HEK293 (cell line): ENCODE measurements around the gene MAML3.

Source experiments
- KLF1 ChIP-seq: fragments of 450-650 bp; formaldehyde crosslinking; IDR thresholded peaks from 2 replicates; pipeline ENCODE4 v1.5.1; 2016; ENCODE audit warnings: missing biosample characterization, missing genetic modification characterization
- ZBTB8A ChIP-seq: fragments of 450-650 bp; formaldehyde crosslinking; IDR thresholded peaks from 2 replicates; pipeline ENCODE4 v1.5.1; 2016; ENCODE audit warnings: missing biosample characterization, missing genetic modification characterization
- ZNF157 ChIP-seq: fragments of 450-650 bp; formaldehyde crosslinking; IDR thresholded peaks from 2 replicates; pipeline ENCODE4 v1.5.1; 2016; ENCODE audit warnings: missing biosample characterization, missing genetic modification characterization
- ZNF239 ChIP-seq: fragments of 450-650 bp; formaldehyde crosslinking; IDR thresholded peaks from 2 replicates; pipeline ENCODE4 v1.5.1; 2016; ENCODE audit warnings: missing biosample characterization, missing genetic modification characterization
- ZNF274 ChIP-seq, 2 experiments: fragments of 200-500 bp in 1 of 2; fragments of 450-650 bp in 1 of 2; sonication (Bioruptor generic) in 1 of 2; formaldehyde crosslinking in 1 of 2; IDR thresholded peaks; 2 replicates each; pipeline versions ENCODE4 v1.5.1 to v1.6.1; 2014 to 2016; ENCODE audit warnings: borderline replicate concordance in 1 of 2, inconsistent platforms in 1 of 2, low read length in 1 of 2, missing biosample characterization in 1 of 2, missing genetic modification characterization in 1 of 2
- ZNF37A ChIP-seq: fragments of 450-650 bp; IDR thresholded peaks from 2 replicates; pipeline ENCODE4 v1.5.1; 2018; ENCODE audit warnings: missing biosample characterization, missing genetic modification characterization
- ZNF624 ChIP-seq: fragments of 450-650 bp; formaldehyde crosslinking; IDR thresholded peaks from 2 replicates; pipeline ENCODE4 v1.5.1; 2017; ENCODE audit warnings: missing biosample characterization, missing genetic modification characterization
- ZNF704 ChIP-seq: fragments of 450-650 bp; formaldehyde crosslinking; IDR thresholded peaks from 2 replicates; pipeline ENCODE4 v1.5.1; 2016; ENCODE audit warnings: missing biosample characterization, missing genetic modification characterization
- ZNF747 ChIP-seq: fragments of 450-650 bp; formaldehyde crosslinking; IDR thresholded peaks from 2 replicates; pipeline ENCODE4 v1.5.1; 2016; ENCODE audit warnings: missing biosample characterization, missing genetic modification characterization
- TF ChIP-seq, protein P1 (sequence below): fragments of 450-650 bp; formaldehyde crosslinking; IDR thresholded peaks from 2 replicates; pipeline ENCODE4 v1.5.1; 2016; ENCODE audit warnings: missing biosample characterization, missing genetic modification characterization
- TF ChIP-seq, protein P2 (sequence below): fragments of 450-650 bp; formaldehyde crosslinking; IDR thresholded peaks from 2 replicates; pipeline ENCODE4 v1.5.1; 2016; ENCODE audit warnings: missing biosample characterization, missing genetic modification characterization

DNA sequence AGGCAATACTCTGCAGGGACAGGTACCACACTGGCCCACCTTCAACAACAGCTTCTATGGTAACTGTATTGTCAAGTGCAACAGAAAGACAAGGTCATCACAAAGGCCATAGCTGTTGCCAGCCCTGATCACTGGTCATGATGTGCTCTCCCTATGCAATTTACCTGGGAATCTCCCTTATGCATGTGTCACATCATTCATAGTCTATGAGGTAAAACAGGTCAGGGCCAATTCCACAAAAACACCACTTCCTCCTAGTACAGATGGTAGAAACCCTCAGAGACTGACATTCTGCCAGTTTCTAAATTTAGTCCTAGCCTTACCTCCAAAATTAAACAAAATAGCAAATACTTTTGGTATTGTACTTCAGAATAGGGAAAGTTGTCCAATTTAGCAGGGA is 355.5 kb downstream of the MAML3 start:
- TF ChIP-seq KLF1 (tag by site-specific recombination) (no peak), ZNF624 (tag by site-specific recombination) (no peak), ZNF157 (tag by site-specific recombination) (no peak), ZNF37A (no peak), ZNF704 (tag by site-specific recombination) (no peak), ZNF747 (no peak), ZNF239 (tag by site-specific recombination) (no peak), ZBTB8A (tag by site-specific recombination) (no peak), ZNF274 (IDR thresholded peaks at IDR 0.05; ENCODE audit: low read length) (no peak), ZNF274 (tag by site-specific recombination; IDR thresholded peaks at IDR 0.05; ENCODE audit: borderline replicate concordance) (no peak)
- TF ChIP-seq, protein P1, sequence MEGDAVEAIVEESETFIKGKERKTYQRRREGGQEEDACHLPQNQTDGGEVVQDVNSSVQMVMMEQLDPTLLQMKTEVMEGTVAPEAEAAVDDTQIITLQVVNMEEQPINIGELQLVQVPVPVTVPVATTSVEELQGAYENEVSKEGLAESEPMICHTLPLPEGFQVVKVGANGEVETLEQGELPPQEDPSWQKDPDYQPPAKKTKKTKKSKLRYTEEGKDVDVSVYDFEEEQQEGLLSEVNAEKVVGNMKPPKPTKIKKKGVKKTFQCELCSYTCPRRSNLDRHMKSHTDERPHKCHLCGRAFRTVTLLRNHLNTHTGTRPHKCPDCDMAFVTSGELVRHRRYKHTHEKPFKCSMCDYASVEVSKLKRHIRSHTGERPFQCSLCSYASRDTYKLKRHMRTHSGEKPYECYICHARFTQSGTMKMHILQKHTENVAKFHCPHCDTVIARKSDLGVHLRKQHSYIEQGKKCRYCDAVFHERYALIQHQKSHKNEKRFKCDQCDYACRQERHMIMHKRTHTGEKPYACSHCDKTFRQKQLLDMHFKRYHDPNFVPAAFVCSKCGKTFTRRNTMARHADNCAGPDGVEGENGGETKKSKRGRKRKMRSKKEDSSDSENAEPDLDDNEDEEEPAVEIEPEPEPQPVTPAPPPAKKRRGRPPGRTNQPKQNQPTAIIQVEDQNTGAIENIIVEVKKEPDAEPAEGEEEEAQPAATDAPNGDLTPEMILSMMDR (tag by site-specific recombination) = no peak
- TF ChIP-seq, protein P2, sequence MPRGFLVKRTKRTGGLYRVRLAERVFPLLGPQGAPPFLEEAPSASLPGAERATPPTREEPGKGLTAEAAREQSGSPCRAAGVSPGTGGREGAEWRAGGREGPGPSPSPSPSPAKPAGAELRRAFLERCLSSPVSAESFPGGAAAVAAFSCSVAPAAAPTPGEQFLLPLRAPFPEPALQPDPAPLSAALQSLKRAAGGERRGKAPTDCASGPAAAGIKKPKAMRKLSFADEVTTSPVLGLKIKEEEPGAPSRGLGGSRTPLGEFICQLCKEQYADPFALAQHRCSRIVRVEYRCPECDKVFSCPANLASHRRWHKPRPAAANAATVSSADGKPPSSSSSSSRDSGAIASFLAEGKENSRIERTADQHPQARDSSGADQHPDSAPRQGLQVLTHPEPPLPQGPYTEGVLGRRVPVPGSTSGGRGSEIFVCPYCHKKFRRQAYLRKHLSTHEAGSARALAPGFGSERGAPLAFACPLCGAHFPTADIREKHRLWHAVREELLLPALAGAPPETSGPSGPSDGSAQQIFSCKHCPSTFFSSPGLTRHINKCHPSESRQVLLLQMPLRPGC = no peak
